Measurements from ENCODE around the gene ERCC5. TPM values are rescaled to one million over a fixed set of nuclear protein-coding genes. Genes with fewer than 3 reads are reported as not detected.
A peak's percentile ranks its signal among the peaks of the same experiment; 100 is the strongest.

ERCC5 gene
- total RNA-seq, 1 donor from 2014 or later = 46.6 TPM

GRCh38 chr13:102815788-102816187, 30.0 kb upstream of the ERCC5 start:
- peaks cover 34% of the 10 kb centered on the region for H3K36me3 Mint-ChIP-seq
- no peaks in the 10 kb centered on the region for H3K27me3 Mint-ChIP-seq (ENCODE audit: low read depth)
- H3K4me3 Mint-ChIP-seq = no peak overlapping the region
- H3K27ac Mint-ChIP-seq = no peak overlapping the region
- no peak for DNase-seq (ENCODE audit: low spot score in 2 of 2, unreplicated experiment in 2 of 2)
- peaks cover 9% of the 10 kb centered on the region for H3K9me3 Mint-ChIP-seq
- peaks cover 47% of the 10 kb centered on the region for H3K4me1 Mint-ChIP-seq
- TF ChIP-seq CTCF (IDR thresholded peaks at IDR 0.05; ENCODE audit: unreplicated experiment) = no peak

GRCh38 chr13:102816708-102817107, 29.1 kb upstream of the ERCC5 start:
- Mint-ChIP-seq H3K4me1 (peaks cover 47% of the 10 kb centered on the region), H3K27ac (peak overlapping the region; percentile 70), H3K27me3 (ENCODE audit: low read depth) (no peaks in the 10 kb centered on the region), H3K4me3 (no peak overlapping the region), H3K36me3 (peaks cover 30% of the 10 kb centered on the region), H3K9me3 (peaks cover 6% of the 10 kb centered on the region)
- no peak for TF ChIP-seq CTCF (IDR thresholded peaks at IDR 0.05; ENCODE audit: unreplicated experiment)
- no peak for DNase-seq (ENCODE audit: low spot score in 2 of 2, unreplicated experiment in 2 of 2)

- Mint-ChIP-seq H3K4me1 (peaks cover 42% of the 10 kb centered on the region), H3K36me3 (peaks cover 30% of the 10 kb centered on the region), H3K27me3 (ENCODE audit: low read depth) (no peaks in the 10 kb centered on the region), H3K27ac (peak overlapping the region; percentile 70), H3K4me3 (no peak overlapping the region), H3K9me3 (peaks cover under 1% of the 10 kb centered on the region)
- TF ChIP-seq CTCF (IDR thresholded peaks at IDR 0.05; ENCODE audit: unreplicated experiment) = no peak
- no peak for DNase-seq (ENCODE audit: low spot score in 2 of 2, unreplicated experiment in 2 of 2)
Measured at GRCh38 chr13:102817241-102817640, 28.6 kb upstream of the ERCC5 start.

- Mint-ChIP-seq H3K4me1 (peaks cover 35% of the 10 kb centered on the region), H3K36me3 (peaks cover 35% of the 10 kb centered on the region), H3K27ac (peak overlapping the region; percentile 48), H3K4me3 (no peak overlapping the region), H3K27me3 (ENCODE audit: low read depth) (no peaks in the 10 kb centered on the region), H3K9me3 (peaks cover 4% of the 10 kb centered on the region)
- no peak for TF ChIP-seq CTCF (IDR thresholded peaks at IDR 0.05; ENCODE audit: unreplicated experiment)
- DNase-seq (ENCODE audit: low spot score in 2 of 2, unreplicated experiment in 2 of 2) = no peak
Measured at GRCh38 chr13:102817907-102818306, 27.9 kb upstream of the ERCC5 start.

- Mint-ChIP-seq H3K36me3 (peaks cover 39% of the 10 kb centered on the region), H3K27me3 (ENCODE audit: low read depth) (no peaks in the 10 kb centered on the region), H3K4me1 (no peaks in the 10 kb centered on the region), H3K9me3 (peaks cover 13% of the 10 kb centered on the region), H3K4me3 (no peak overlapping the region), H3K27ac (no peak overlapping the region)
- no peak for DNase-seq (ENCODE audit: low spot score in 2 of 2, unreplicated experiment in 2 of 2)
- TF ChIP-seq CTCF (IDR thresholded peaks at IDR 0.05; ENCODE audit: unreplicated experiment) = no peak
Measured at GRCh38 chr13:102825400-102825799, 20.4 kb upstream of the ERCC5 start.
